ENCODE data around the gene MIER1.
"Not testable (repeated sequence)": the region's sequence is repeated elsewhere in the genome, so short reads cannot be mapped to it uniquely, and the experiment has no call there.

MIER1 gene

DNA sequence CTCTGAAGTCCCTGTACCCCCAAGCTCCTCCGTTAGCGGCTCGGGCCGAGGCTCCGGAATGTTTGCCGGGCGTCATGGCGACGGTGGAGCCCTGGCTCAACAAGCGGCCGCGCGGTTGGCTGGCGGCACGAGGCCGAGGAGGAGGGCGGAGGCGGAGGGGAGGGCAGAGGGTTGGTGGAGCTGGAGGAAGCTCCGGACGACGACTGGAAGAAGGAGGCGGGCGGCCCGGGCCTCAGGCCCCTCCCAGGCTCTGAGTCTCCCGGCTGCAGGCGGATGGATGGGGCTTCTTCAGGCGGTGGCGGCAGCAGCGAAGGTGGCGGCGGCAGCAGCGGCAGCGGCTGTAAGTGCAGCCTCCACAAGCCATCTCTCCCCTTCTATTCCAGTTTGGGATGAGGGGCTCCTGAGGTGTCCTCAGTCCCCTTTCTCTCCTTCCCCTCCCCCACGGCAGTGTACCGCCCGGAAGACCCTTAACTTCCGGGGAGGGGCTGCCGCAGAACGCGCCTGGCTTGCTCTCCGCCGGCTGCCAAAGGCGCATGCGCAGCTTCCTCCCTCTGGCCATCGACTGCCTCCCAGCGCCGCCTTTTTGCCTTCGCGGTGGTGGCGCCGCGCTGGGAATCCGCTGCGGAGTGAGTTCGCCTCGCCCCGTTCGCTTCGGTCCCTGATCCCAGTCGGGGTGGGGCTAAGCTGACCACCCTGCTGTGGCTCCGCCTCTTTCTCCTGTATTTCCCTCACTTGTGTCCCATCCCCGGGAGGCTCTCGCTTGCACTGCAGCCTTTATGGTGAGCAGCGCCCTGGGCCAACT lies at the start of gene MIER1, which contains the start of gene DNAI4:
Gene MIER1 (plus strand): TSS at position 235 of the 802 bp plus-strand sequence. CDS start 39 bp downstream, at position 274.
Gene DNAI4 (minus strand): TSS at position 101 of the 802 bp plus-strand sequence. CDS start 25 bp downstream, at position 76.
- Mint-ChIP-seq H3K4me1 (peaks cover 54% of the 10 kb centered on the region), H3K27me3 (no peaks in the 10 kb centered on the region), H3K27ac (peak within 1 kb of the TSS; percentile 91), H3K4me3 (peak within 1 kb of the TSS; percentile 93), H3K9me3 (no peaks in the 10 kb centered on the region), H3K36me3 (ENCODE audit: low read depth) (peaks cover 17% of the 10 kb centered on the region)
- peak; percentile 97 for ATAC-seq
- DNase-seq, result peak; percentile 97

- DNase-seq, result no peak
- no peaks in the 10 kb centered on the region for H3K4me1 Mint-ChIP-seq
- H3K27me3 Mint-ChIP-seq, result no peaks in the 10 kb centered on the region
- no peaks in the 10 kb centered on the region for H3K36me3 Mint-ChIP-seq (ENCODE audit: low read depth)
- H3K4me3 Mint-ChIP-seq, result no peak overlapping the region
- ATAC-seq, result no peak
- H3K27ac Mint-ChIP-seq, result no peak overlapping the region
- peaks cover 20% of the 10 kb centered on the region for H3K9me3 Mint-ChIP-seq
Observed at GRCh38 chr1:66876664-66877063, 48.1 kb upstream of the MIER1 start.

DNA sequence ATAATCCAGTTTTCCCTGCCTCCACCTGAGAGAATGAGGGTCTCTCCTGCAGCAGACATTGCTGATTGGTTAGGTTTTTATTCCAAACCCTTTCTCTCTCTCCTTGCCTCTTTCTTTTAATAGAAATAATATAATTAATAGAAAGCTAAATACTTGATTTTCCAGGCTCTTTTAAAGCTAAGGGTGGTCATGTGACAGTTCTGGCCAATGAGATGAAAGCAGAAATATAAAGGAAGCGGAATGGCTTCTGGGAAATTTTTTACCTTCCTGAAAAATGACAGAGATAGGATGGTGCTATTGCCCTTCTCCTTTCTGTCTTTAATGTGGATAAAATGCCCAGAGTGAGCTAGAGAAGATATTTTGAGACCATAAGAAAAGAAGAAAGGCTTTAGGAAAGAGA lies 35.8 kb upstream of the MIER1 start:
- ATAC-seq, result no peak
- H3K9me3 Mint-ChIP-seq, result no peaks in the 10 kb centered on the region
- no peaks in the 10 kb centered on the region for H3K36me3 Mint-ChIP-seq (ENCODE audit: low read depth)
- no peak for DNase-seq
- H3K4me1 Mint-ChIP-seq, result no peaks in the 10 kb centered on the region
- H3K27ac Mint-ChIP-seq, result no peak overlapping the region
- no peaks in the 10 kb centered on the region for H3K27me3 Mint-ChIP-seq
- no peak overlapping the region for H3K4me3 Mint-ChIP-seq

- Mint-ChIP-seq H3K27ac (no peak overlapping the region), H3K9me3 (no peaks in the 10 kb centered on the region), H3K27me3 (no peaks in the 10 kb centered on the region), H3K4me3 (no peak overlapping the region), H3K36me3 (ENCODE audit: low read depth) (no peaks in the 10 kb centered on the region), H3K4me1 (no peaks in the 10 kb centered on the region)
- no peak for DNase-seq
- ATAC-seq, result no peak
Observed at GRCh38 chr1:66890621-66891020, 34.2 kb upstream of the MIER1 start.

DNA sequence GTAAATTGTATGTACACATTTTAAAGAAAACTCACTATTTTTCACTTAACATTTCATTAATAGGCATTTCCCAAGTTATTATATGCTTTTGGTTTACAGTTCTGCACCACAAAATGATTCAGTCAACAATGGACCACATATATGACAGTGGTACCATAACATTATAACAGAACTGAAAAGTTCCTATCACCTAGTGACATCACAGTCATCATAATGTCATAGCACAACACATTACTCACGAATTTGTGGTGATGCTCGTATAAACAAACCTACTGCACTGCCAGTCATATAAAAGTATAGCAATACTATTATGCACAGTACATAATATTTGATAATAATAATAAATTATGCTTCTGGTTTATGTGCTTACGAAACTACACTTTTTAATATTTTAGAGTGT lies 31.1 kb upstream of the MIER1 start:
- Mint-ChIP-seq H3K9me3 (no peaks in the 10 kb centered on the region), H3K36me3 (ENCODE audit: low read depth) (no peaks in the 10 kb centered on the region), H3K4me3 (no peak overlapping the region), H3K27ac (no peak overlapping the region), H3K4me1 (no peaks in the 10 kb centered on the region), H3K27me3 (no peaks in the 10 kb centered on the region)
- no peak for DNase-seq
- no peak for ATAC-seq

DNA sequence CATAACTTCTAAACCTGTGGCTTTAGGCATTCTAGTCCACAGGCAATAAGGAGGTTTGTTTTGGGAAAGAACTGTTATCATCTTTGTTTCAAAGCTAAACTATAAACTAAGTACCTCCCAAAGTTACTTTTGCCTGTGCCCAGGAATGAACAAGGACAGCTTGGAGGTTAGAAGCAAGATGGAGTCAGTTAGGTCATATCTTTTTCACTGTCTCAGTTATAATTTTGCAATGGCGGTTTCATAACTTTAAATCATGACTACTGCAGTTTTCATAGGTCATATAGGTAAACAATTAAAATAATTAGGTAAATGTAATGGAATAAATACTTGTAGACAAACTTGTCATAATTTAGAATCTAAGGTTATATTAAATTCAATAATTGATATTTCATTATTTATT lies 9.6 kb upstream of the MIER1 start:
- H3K36me3 Mint-ChIP-seq (ENCODE audit: low read depth), result peaks cover 22% of the 10 kb centered on the region
- H3K4me3 Mint-ChIP-seq, H3K27ac Mint-ChIP-seq, H3K27me3 Mint-ChIP-seq, H3K4me1 Mint-ChIP-seq, DNase-seq, ATAC-seq: not testable (repeated sequence)
- peaks cover 14% of the 10 kb centered on the region for H3K9me3 Mint-ChIP-seq

GRCh38 chr1:66916320-66916719 lies 8.5 kb upstream of the MIER1 start:
- ATAC-seq, result no peak
- Mint-ChIP-seq H3K27ac (no peak overlapping the region), H3K36me3 (ENCODE audit: low read depth) (peaks cover 22% of the 10 kb centered on the region), H3K9me3 (peaks cover 14% of the 10 kb centered on the region), H3K27me3 (peaks cover 1% of the 10 kb centered on the region), H3K4me3 (no peak overlapping the region), H3K4me1 (no peaks in the 10 kb centered on the region)
- DNase-seq, result no peak

GRCh38 chr1:66917476-66917875 lies 7.3 kb upstream of the MIER1 start:
- Mint-ChIP-seq H3K4me1 (peaks cover 4% of the 10 kb centered on the region), H3K9me3 (peaks cover 14% of the 10 kb centered on the region), H3K4me3 (no peak overlapping the region), H3K36me3 (ENCODE audit: low read depth) (peaks cover 25% of the 10 kb centered on the region), H3K27ac (no peak overlapping the region), H3K27me3 (peaks cover 1% of the 10 kb centered on the region)
- ATAC-seq, result no peak
- DNase-seq, result no peak

DNA sequence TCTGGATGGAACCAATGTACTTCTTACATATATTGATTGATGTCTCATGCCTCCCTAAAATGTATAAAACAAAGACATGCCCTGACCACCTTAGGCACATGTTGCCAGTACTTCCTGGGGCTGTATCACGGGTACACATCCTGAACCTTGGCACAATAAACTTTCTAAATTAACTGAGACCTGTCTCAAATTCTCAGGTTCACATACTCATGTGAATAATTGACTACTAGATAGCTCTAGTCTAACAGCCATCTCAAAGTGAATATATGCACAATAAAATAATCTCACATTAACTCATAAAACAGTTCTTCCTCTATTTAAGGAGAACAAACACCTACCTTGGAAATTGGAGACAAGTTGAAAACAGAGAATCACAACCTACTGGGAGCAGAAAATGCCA lies 5.7 kb upstream of the MIER1 start:
- H3K36me3 Mint-ChIP-seq (ENCODE audit: low read depth), result peaks cover 26% of the 10 kb centered on the region
- H3K27ac Mint-ChIP-seq, result no peak overlapping the region
- H3K4me1 Mint-ChIP-seq, result peaks cover 17% of the 10 kb centered on the region
- H3K9me3 Mint-ChIP-seq, result peaks cover 14% of the 10 kb centered on the region
- no peak overlapping the region for H3K4me3 Mint-ChIP-seq
- no peak for DNase-seq
- no peaks in the 10 kb centered on the region for H3K27me3 Mint-ChIP-seq
- ATAC-seq, result no peak

DNA sequence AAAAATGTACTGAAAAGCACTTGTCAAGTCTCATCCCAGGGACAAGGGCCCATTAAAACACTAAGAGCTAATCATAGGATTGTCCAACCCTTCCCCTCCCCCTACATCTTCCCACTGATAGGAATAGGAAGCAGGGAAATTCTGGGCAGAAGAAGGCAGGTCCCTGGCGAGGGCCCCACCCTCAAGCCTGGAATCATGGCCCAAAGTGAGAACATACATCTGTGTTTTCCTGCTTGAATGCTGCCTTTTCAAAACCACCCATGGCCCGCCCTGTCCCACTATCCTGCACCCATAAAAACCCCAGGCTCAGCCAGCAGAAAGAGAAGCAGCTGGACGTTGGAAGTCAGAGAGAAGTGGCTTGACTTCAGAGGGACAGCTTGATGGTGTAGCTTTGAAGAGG lies 5.0 kb upstream of the MIER1 start:
- Mint-ChIP-seq H3K27ac (no peak overlapping the region), H3K4me1 (peaks cover 17% of the 10 kb centered on the region), H3K36me3 (ENCODE audit: low read depth) (peaks cover 26% of the 10 kb centered on the region), H3K27me3 (no peaks in the 10 kb centered on the region), H3K9me3 (peaks cover 14% of the 10 kb centered on the region), H3K4me3 (no peak overlapping the region)
- ATAC-seq, result no peak
- DNase-seq, result no peak

DNA sequence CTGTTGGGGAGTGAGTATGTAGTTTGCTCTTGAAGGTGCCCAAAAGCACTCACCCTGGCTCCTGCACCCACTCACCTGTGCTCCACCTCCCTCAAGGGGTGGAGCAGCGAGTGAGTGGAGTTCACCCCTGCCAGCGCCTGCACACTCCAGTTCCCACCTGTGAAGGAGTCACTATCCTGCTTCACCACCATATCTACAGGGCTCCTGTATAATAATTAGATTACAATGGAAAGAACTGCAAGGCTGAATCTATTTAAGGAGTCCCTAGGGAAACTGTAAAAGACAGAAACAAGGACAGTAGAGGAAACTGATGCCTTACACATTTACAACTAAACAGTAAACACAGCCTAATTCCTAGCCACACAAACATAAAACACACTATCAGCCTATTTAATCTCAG lies 4.2 kb upstream of the MIER1 start:
- no peaks in the 10 kb centered on the region for H3K27me3 Mint-ChIP-seq
- ATAC-seq (no peak), DNase-seq (no peak)
- H3K9me3 Mint-ChIP-seq, result peaks cover 14% of the 10 kb centered on the region
- H3K27ac Mint-ChIP-seq, result no peak overlapping the region
- peaks cover 21% of the 10 kb centered on the region for H3K4me1 Mint-ChIP-seq
- no peak overlapping the region for H3K4me3 Mint-ChIP-seq
- peaks cover 29% of the 10 kb centered on the region for H3K36me3 Mint-ChIP-seq (ENCODE audit: low read depth)

- no peaks in the 10 kb centered on the region for H3K27me3 Mint-ChIP-seq
- peak overlapping the region; percentile 91 for H3K27ac Mint-ChIP-seq
- peak overlapping the region; percentile 93 for H3K4me3 Mint-ChIP-seq
- ATAC-seq, result no peak
- no peak for DNase-seq
- H3K4me1 Mint-ChIP-seq, result peaks cover 54% of the 10 kb centered on the region
- H3K36me3 Mint-ChIP-seq (ENCODE audit: low read depth), result peaks cover 17% of the 10 kb centered on the region
- no peaks in the 10 kb centered on the region for H3K9me3 Mint-ChIP-seq
Observed at GRCh38 chr1:66925558-66925910, 744 bp downstream of the MIER1 start.

DNA sequence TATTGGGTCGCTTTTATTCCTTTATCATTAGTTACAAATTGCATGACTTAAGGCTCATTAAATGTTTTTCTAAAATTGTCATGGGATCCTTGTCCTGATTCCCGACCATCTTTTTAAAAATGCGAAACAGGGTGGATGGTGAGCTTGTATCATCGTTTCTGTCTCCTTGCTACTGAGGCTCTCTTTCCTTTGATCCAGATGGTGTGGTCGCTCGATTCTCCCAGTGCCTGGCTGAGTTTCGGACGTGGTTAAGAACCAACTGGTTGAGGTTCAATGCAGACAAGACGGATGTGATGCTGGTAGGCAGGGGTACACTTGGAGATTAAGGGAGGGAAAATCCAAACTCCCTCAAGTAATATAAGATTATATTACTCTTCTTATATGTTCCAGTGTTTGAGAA lies 1.2 kb downstream of the MIER1 start:
- Mint-ChIP-seq H3K4me1 (peaks cover 54% of the 10 kb centered on the region), H3K27ac (peak overlapping the region; percentile 91), H3K4me3 (peak overlapping the region; percentile 93), H3K36me3 (ENCODE audit: low read depth) (peaks cover 17% of the 10 kb centered on the region), H3K27me3 (no peaks in the 10 kb centered on the region), H3K9me3 (no peaks in the 10 kb centered on the region)
- DNase-seq (no peak), ATAC-seq (no peak)

DNA sequence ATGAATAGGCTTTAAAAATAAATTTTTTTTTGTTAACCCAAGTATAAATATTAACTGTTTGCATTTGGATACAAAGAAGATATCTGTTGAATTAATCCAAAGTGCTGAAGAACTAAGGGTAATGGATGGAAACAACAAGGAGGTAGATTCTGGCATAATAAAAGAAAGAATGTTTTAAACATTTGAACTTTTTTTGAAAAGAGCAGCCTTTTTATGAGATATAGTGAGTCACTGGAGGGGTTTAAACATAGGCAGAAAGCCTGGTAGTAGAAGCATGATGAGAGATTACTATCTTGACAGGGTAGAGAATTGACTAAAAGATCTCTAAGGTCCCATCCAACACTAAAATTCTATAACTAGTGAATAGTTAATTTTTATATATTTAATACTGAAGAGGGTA lies 2.7 kb downstream of the MIER1 start:
- H3K4me3 Mint-ChIP-seq, result no peak overlapping the region
- H3K27me3 Mint-ChIP-seq, result no peaks in the 10 kb centered on the region
- H3K36me3 Mint-ChIP-seq (ENCODE audit: low read depth), result peaks cover 24% of the 10 kb centered on the region
- ATAC-seq (no peak), DNase-seq (no peak)
- no peaks in the 10 kb centered on the region for H3K9me3 Mint-ChIP-seq
- peaks cover 60% of the 10 kb centered on the region for H3K4me1 Mint-ChIP-seq
- no peak overlapping the region for H3K27ac Mint-ChIP-seq

- H3K4me1 Mint-ChIP-seq, result peaks cover 63% of the 10 kb centered on the region
- ATAC-seq (no peak), DNase-seq (no peak)
- H3K27me3 Mint-ChIP-seq, result no peaks in the 10 kb centered on the region
- peaks cover 28% of the 10 kb centered on the region for H3K36me3 Mint-ChIP-seq (ENCODE audit: low read depth)
- peak overlapping the region; percentile 93 for H3K27ac Mint-ChIP-seq
- peak overlapping the region; percentile 94 for H3K4me3 Mint-ChIP-seq
- no peaks in the 10 kb centered on the region for H3K9me3 Mint-ChIP-seq
Observed at GRCh38 chr1:66929146-66929688, 4.4 kb downstream of the MIER1 start.
